Measurements from ENCODE around the gene ERBIN. TPM values are rescaled to one million over a fixed set of nuclear protein-coding genes. Genes with fewer than 3 reads are reported as not detected.

The ERBIN gene
- polyA plus RNA-seq, 2 of the 4 experiments (the other 2 are of a cell fraction), result 24.3 to 57.7 TPM

DNA sequence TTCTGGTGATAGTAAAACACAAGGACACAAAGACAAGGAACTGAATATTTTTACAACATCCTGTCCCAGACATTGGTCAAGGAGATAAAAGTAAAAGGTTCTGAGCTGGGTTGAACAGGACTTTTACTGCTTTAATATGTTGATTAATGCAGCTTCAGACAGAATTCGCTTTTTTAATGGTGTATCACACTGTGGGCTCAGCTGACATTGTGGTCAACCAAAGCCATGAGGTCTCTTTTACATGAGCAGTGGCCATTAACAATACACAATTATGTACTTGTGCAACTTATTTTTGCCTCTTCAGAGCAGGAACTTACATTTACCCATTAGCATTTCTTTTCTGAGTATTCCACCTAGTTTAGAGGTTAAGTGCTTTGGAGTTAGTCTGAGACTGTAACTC lies 22.8 kb upstream of the ERBIN start:
- CTCF ChIA-PET, result interaction anchor here (1.3 kb wide), 1 partner anchor 9 kb away, joined by 4 read pairs; no protein-coding TSS in a partner anchor
- POLR2A ChIA-PET, result no interaction called here
- Histone ChIP-seq H3K4me3 (no peak overlapping the region), H3K4me2 (no peak overlapping the region), H3K4me1 (no peaks in the 10 kb centered on the region), H3K27ac (no peak overlapping the region), H3K9me3 (no peaks in the 10 kb centered on the region)
- 79% methylated on average over 1 of the region's 1 CpG for WGBS (ENCODE audit: missing lambda C conversion rate)
- no peak for FAIRE-seq
- no peak for ATAC-seq
- TF ChIP-seq MYC (IDR thresholded peaks at IDR 0.05; ENCODE audit: borderline replicate concordance, low read length) (no peak), PBX3 (IDR thresholded peaks at IDR 0.05) (no peak), GATA3 (IDR thresholded peaks at IDR 0.05; ENCODE audit: borderline replicate concordance) (no peak), HOXB5 (CRISPR knock-in tag; IDR thresholded peaks at IDR 0.05) (no peak), ATOH8 (CRISPR knock-in tag; IDR thresholded peaks at IDR 0.05; ENCODE audit: low read depth) (no peak), SMC3 (IDR thresholded peaks at IDR 0.05) (no peak), HEYL (CRISPR knock-in tag; IDR thresholded peaks at IDR 0.05) (no peak), HMGXB4 (CRISPR knock-in tag; IDR thresholded peaks at IDR 0.05; ENCODE audit: borderline replicate concordance) (no peak), FOXS1 (CRISPR knock-in tag; IDR thresholded peaks at IDR 0.05) (no peak), CBX8 (IDR thresholded peaks at IDR 0.05) (no peak), REST (IDR thresholded peaks at IDR 0.05) (no peak), JUN (IDR thresholded peaks at IDR 0.05) (no peak), POLR2A (IDR thresholded peaks at IDR 0.05; ENCODE audit: low read length) (no peak), CHD4 (IDR thresholded peaks at IDR 0.05; ENCODE audit: borderline replicate concordance) (no peak)
- TF ChIP-seq, protein P1, sequence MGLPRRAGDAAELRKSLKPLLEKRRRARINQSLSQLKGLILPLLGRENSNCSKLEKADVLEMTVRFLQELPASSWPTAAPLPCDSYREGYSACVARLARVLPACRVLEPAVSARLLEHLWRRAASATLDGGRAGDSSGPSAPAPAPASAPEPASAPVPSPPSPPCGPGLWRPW (IDR thresholded peaks at IDR 0.05), result no peak
- DNase-seq (ENCODE audit: low read depth in 1 of 2, low spot score in 1 of 2), result no peak

DNA sequence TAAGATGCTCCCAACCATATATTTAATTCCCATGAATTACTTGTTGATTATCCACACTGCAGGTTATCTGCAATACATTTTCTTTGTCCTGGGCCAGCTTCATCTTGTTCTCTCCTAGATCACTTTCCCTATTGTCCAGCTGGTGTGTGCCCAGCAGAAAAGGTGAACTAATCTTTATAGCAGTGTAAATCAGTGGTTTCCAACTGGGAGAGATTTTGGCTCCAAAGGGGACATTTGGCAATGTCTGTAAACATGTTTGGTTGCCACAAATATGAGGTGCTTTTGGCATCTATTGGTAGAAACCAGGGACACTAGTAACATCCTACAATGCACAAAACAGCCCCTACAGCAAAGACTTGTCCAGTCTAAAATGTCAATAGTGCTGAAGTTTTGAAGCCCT lies 20.1 kb upstream of the ERBIN start:
- ATAC-seq (no peak), FAIRE-seq (no peak), DNase-seq (ENCODE audit: low read depth in 1 of 2, low spot score in 1 of 2) (no peak)
- Histone ChIP-seq H3K4me1 (no peaks in the 10 kb centered on the region), H3K9me3 (no peaks in the 10 kb centered on the region), H3K4me3 (no peak overlapping the region), H3K27ac (no peak overlapping the region), H3K4me2 (no peak overlapping the region)
- ChIA-PET CTCF (no interaction called here), POLR2A (no interaction called here)
- TF ChIP-seq, protein P1 (IDR thresholded peaks at IDR 0.05), result no peak
- TF ChIP-seq E2F6 (IDR thresholded peaks at IDR 0.05; ENCODE audit: borderline replicate concordance, low read depth) (no peak), NR3C1 (IDR thresholded peaks at IDR 0.05) (no peak), HOXA7 (CRISPR knock-in tag; IDR thresholded peaks at IDR 0.05) (no peak), POLR2A (IDR thresholded peaks at IDR 0.05; ENCODE audit: low read length) (no peak), NFE2L2 (conservative IDR thresholded peaks at IDR 0.05; ENCODE audit: low read length) (no peak), PHF8 (IDR thresholded peaks at IDR 0.05; ENCODE audit: borderline replicate concordance, low read depth) (no peak), MAFK (IDR thresholded peaks at IDR 0.05; ENCODE audit: partially characterized antibody) (no peak), EHF (CRISPR knock-in tag; IDR thresholded peaks at IDR 0.05) (no peak), MYC (IDR thresholded peaks at IDR 0.05; ENCODE audit: borderline replicate concordance, low read length) (no peak), HOXB13 (CRISPR knock-in tag; IDR thresholded peaks at IDR 0.05; ENCODE audit: low read depth) (no peak), FOSL2 (IDR thresholded peaks at IDR 0.05) (no peak), FOSL2 (CRISPR knock-in tag; IDR thresholded peaks at IDR 0.05) (no peak), JUN (IDR thresholded peaks at IDR 0.05) (no peak), TP53 (CRISPR knock-in tag; IDR thresholded peaks at IDR 0.05) (no peak), HMGXB4 (CRISPR knock-in tag; IDR thresholded peaks at IDR 0.05; ENCODE audit: borderline replicate concordance) (no peak), RARB (CRISPR knock-in tag; IDR thresholded peaks at IDR 0.05) (no peak)

All from A549 (cell line).